Measurements from ENCODE around the gene UBE2E2.

DNA sequence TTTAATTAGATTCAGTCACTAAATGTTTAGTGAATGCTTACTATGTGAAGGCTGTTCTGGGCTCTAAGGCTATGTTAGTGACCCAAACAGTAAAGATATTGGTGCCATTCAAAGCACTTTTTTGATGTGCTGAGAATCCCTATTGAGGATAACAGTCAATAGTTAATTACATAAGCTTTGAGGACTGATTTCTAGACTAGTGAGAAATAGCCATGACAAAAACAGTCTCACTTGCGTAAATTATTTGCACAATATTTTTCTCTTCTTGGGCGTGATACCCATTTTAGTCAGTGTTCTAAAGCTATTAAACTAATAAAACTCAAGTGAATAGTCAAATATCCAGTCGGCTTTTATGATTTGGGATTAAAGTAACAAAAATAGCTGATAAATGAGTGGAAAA is 74.6 kb downstream of the UBE2E2 start:
- no peak for TF ChIP-seq CTCF (IDR thresholded peaks at IDR 0.05)
- TF ChIP-seq EP300 (IDR thresholded peaks at IDR 0.05): no peak
- no peak for TF ChIP-seq POLR2A (IDR thresholded peaks at IDR 0.05)

Measured in ovary (tissue), 3 donors.